HepG2 (cell line): ENCODE results near the gene CCDC148. TPM values are rescaled to one million over a fixed set of nuclear protein-coding genes. Genes with fewer than 3 reads are reported as not detected.

ENCODE experiments used
- BCL6 ChIP-seq: IDR thresholded peaks from 2 replicates; pipeline ENCODE4 v1.6.1; 2016; ENCODE audit warnings: missing genetic modification reagents, missing compliant biosample characterization
- KIAA2018 ChIP-seq: sonication (generic); formaldehyde crosslinking; IDR thresholded peaks from 2 replicates; pipeline ENCODE4 v1.5.0; 2020; ENCODE audit warnings: mild to moderate bottlenecking, missing genetic modification reagents, borderline replicate concordance
- MATR3 ChIP-seq: sonication (generic); formaldehyde crosslinking; IDR thresholded peaks from 2 replicates; pipeline ENCODE4 v1.4.0; 2020; ENCODE audit warnings: missing genetic modification reagents
- NR2F6 ChIP-seq, 2 experiments: IDR thresholded peaks; 2 replicates each; pipeline ENCODE4 v1.6.1; 2016; ENCODE audit warnings: antibody characterized with exemption in 1 of 2, mild to moderate bottlenecking in 1 of 2
- SALL1 ChIP-seq: sonication (generic); formaldehyde crosslinking; IDR thresholded peaks from 2 replicates; pipeline ENCODE4 v1.8.0; 2022; ENCODE audit warnings: mild to moderate bottlenecking, missing genetic modification reagents
- SALL2 ChIP-seq: sonication (generic); formaldehyde crosslinking; IDR thresholded peaks from 2 replicates; pipeline ENCODE4 v1.8.1; 2023; ENCODE audit warnings: mild to moderate bottlenecking, missing genetic modification reagents, inconsistent platforms
- SRY ChIP-seq: sonication (generic); formaldehyde crosslinking; IDR thresholded peaks from 2 replicates; pipeline ENCODE4 v1.8.0; 2022; ENCODE audit warnings: mild to moderate bottlenecking, missing genetic modification reagents
- TEAD2 ChIP-seq: sonication (generic); formaldehyde crosslinking; IDR thresholded peaks from 2 replicates; pipeline ENCODE4 v1.9.0; 2021; ENCODE audit warnings: missing genetic modification reagents
- TFDP1 ChIP-seq: IDR thresholded peaks from 2 replicates; pipeline ENCODE4 v1.6.1; 2016; ENCODE audit warnings: missing compliant biosample characterization, missing genetic modification reagents, borderline replicate concordance
- XBP1 ChIP-seq: sonication (generic); formaldehyde crosslinking; IDR thresholded peaks from 2 replicates; pipeline ENCODE4 v1.5.0; 2020; ENCODE audit warnings: missing genetic modification reagents
- ZNF331 ChIP-seq: sonication (generic); formaldehyde crosslinking; IDR thresholded peaks from 2 replicates; pipeline ENCODE4 v1.4.0; 2020; ENCODE audit warnings: missing genetic modification reagents
- ZNF616 ChIP-seq: sonication (generic); formaldehyde crosslinking; IDR thresholded peaks from 2 replicates; pipeline ENCODE4 v1.5.0; 2020; ENCODE audit warnings: low read depth, mild to moderate bottlenecking, missing genetic modification reagents
- ZSCAN22 ChIP-seq: sonication (generic); formaldehyde crosslinking; IDR thresholded peaks from 2 replicates; pipeline ENCODE4 v1.4.0; 2020; ENCODE audit warnings: mild to moderate bottlenecking, missing genetic modification reagents
- polyA plus RNA-seq, 8 experiments: library from polyadenylated mRNA; depleted of rRNA in 3 of 8; stranded (reverse) in 7 of 8; unstranded in 1 of 8; fragments of >200 nt; fragmentation: Illumina TruSeq in 4 of 8; extraction: Trizol in 4 of 8; gene quantifications; 2 replicates each; pipeline versions ENCODE4 v1.2.1 to v1.2.3, GENCODE V29; 2011 to 2016; ENCODE audit warnings: low read depth in 4 of 8, missing spikeins in 1 of 8, mixed read lengths in 1 of 8; ENCODE audit not compliant: insufficient read depth in 1 of 8
- total RNA-seq, 5 experiments: library from RNA; depleted of rRNA; stranded (reverse); fragments of >200 nt; fragmentation: Illumina TruSeq; extraction: Trizol; gene quantifications; 2 replicates each; pipeline ENCODE4 v1.2.3, GENCODE V29; 2016; ENCODE audit warnings: low read depth in 1 of 5

CCDC148 gene
- total and polyA plus RNA-seq, 2 of the 13 experiments (the other 11 are each of a cell fraction or from before 2014, with no cell fraction given), result 0.30 to 0.49 TPM

GRCh38 chr2:158130832-158131473, 325.6 kb downstream of the CCDC148 start (continued):
- TF ChIP-seq XBP1 (CRISPR knock-in tag) (no peak), ZNF331 (CRISPR knock-in tag) (peak; percentile 88), BCL6 (CRISPR knock-in tag) (peak; percentile 87), SALL2 (CRISPR knock-in tag) (no peak), NR2F6 (IDR thresholded peaks at IDR 0.05) (peak; percentile 79), NR2F6 (CRISPR knock-in tag; IDR thresholded peaks at IDR 0.05) (peak; percentile 86), TFDP1 (peak; percentile 45; the same call in 1 of the 2 replicates), SRY (CRISPR knock-in tag) (no peak), MATR3 (no peak), ZNF616 (CRISPR knock-in tag) (no peak), ZSCAN22 (CRISPR knock-in tag) (no peak), SALL1 (CRISPR knock-in tag) (peak; percentile 93), KIAA2018 (CRISPR knock-in tag) (no peak), TEAD2 (no peak)
